D721Med (cell line): ENCODE data around the gene RPS23.

Experiments used
- DNase-seq: peaks from one replicate; pipeline ENCODE4 v3.0.0; 2011; ENCODE audit warnings: low spot score; ENCODE audit not compliant: insufficient read length
- FAIRE-seq: peaks from 2 replicates; lab custom pipeline; 2011; peaks lifted over from hg19 to GRCh38; lab: Jason Lieb, UNC
- TF ChIP-seq, protein P1 (sequence below): IDR thresholded peaks from 2 replicates; pipeline ENCODE4 v1.5.1; 2012; ENCODE audit warnings: mild to moderate bottlenecking, control low read depth; ENCODE audit not compliant: insufficient read depth; ENCODE audit errors: missing control alignments

Gene RPS23

DNA sequence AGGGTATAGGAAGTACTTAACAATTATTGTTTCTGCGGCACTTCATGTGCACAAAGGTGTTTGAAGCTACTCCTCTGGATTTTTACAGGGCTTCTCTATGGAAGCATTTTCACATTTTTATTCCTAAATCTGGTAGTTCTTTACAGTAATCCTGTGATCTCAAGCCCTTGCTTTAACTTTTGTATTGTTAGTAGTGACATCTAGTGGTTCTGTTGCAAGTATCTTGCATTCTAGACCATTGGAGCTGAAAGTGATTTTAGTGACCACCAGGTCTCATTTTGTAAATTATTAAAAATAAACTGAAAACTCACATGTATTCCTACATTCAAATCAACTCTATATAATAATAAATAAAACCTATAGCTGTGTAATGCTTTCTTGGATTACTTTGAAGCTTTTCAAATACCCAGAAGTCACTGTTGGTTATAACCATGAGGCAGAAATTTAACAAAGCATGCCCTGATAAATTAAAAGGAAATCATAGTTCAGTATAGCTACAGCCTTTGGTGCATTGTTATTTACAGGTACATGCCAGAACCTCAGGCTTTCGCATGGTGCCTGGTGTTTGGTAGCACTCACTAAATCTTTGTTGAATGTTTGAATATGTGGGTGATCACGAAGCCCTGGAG lies 18.9 kb downstream of the RPS23 start:
- FAIRE-seq = no peak
- TF ChIP-seq, protein P1, sequence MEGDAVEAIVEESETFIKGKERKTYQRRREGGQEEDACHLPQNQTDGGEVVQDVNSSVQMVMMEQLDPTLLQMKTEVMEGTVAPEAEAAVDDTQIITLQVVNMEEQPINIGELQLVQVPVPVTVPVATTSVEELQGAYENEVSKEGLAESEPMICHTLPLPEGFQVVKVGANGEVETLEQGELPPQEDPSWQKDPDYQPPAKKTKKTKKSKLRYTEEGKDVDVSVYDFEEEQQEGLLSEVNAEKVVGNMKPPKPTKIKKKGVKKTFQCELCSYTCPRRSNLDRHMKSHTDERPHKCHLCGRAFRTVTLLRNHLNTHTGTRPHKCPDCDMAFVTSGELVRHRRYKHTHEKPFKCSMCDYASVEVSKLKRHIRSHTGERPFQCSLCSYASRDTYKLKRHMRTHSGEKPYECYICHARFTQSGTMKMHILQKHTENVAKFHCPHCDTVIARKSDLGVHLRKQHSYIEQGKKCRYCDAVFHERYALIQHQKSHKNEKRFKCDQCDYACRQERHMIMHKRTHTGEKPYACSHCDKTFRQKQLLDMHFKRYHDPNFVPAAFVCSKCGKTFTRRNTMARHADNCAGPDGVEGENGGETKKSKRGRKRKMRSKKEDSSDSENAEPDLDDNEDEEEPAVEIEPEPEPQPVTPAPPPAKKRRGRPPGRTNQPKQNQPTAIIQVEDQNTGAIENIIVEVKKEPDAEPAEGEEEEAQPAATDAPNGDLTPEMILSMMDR = peak; percentile 44
- DNase-seq = no peak

DNA sequence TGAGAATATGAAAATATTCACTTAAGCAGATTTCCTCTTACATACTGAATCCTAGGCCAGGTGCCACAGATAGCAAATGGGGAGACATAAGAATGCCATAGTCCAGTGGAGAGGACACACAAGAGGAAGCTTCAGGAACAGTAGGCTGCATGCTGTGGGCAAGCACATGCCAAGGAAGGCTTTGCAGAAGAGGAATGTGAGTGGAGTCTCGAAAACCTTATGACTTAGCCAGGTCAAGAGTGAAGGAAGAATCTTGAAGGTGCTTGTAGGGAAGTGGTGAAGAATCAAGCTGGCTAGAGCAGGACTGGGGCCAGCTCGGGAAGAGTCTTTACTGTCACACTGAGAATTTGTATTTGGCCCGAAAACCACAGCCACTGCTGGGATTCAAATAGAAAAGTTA lies 20.4 kb downstream of the RPS23 start:
- FAIRE-seq (no peak), DNase-seq (no peak)
- TF ChIP-seq, protein P1 = no peak

DNA sequence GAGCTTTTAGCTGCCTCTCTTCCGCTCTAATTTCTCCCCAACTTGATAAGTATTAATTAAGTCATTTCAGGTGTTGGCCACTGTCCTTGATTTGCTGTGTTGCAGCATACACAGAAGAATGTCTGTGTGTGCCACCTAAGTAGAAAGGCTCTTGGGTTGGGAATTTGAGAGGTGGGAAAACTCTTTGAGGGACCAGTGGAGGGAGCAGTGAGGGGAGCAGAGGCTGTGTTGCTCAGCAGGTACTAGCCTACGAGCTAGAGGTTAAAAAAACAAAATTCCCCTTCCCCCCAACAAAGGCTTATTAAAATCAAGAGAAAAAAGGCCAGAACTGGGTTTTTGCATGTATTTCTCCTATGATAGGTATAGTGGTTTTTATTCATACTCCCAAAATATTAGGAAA lies 20.9 kb downstream of the RPS23 start:
- FAIRE-seq (no peak), DNase-seq (no peak)
- TF ChIP-seq, protein P1 = no peak

DNA sequence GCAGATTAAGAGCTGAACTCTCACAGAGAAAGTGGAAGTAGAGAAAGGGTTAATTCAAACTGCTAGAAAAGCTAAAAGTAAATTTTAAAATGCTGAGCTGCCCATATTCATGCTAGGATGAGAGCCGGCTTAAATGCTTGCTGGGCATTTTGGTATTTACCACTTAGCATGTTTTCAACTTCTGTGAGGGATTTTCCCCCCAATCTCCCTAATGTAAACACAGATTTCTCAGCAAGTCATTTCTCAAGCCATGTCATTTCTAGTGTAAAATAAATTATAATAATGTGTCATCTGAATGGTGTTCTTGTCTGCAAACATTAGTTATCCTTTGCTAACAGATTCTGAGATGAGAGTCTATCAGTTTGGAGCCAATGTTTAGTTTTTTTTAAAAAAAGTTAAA lies 22.3 kb downstream of the RPS23 start:
- DNase-seq = no peak
- TF ChIP-seq, protein P1 = no peak

DNA sequence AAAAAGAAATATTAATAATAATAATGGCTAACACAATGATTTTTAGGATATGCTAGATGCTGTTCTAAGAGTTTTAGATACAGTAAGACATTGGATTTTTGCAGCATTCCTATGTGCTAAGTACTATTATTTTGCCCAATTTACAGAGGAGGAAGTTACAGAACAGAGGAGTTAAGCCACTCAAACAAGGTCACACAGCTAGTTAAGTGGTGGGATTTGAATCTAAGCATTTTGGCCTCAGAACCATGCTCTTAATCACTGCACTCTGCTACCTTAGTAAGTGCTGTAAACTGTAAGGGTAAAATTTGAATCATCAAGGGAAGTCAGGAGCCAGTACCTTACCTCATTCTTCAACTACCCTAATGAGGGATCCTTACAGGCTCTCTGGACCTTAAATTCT lies 25.4 kb downstream of the RPS23 start:
- no peak for FAIRE-seq
- DNase-seq = no peak
- TF ChIP-seq, protein P1 = no peak

More for the DNA sequence above, 22.3 kb downstream of the RPS23 start:
- FAIRE-seq = no peak

DNA sequence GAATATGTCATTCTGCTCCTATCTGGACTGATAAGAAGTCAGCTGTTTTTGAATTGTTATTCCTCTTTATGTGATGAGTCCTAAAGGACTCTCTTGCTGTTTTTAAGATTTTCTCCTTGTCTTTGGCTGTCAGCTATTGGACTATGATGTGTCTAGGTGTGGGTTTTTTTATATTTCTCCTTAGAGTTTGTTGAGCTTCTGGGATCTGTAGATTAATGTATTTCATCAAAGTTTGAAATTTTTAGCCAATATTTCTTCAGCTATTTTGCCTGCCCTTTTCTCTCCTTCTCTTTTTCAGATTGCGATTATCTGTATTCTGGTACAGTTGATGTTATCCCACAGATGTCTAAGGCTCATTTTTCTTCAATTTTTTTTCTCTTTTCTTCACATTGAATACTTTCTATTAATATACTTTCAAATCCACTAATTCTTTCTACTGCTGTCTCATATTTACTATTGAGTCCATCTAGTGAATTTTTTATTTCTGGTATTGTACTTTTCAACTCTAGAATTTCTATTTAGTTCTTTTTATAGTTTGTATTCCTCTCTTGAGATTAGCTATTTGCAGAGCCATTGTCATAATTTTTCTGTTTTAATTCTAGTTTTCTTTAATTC lies 31.1 kb downstream of the RPS23 start:
- TF ChIP-seq, protein P1 = no peak
- DNase-seq (no peak), FAIRE-seq (no peak)
